NT2/D1 (cell line): ENCODE measurements around the gene INHBB.

Experiments used
- SUZ12 ChIP-seq: IDR thresholded peaks from 2 replicates; pipeline ENCODE4 v1.6.1; 2011; ENCODE audit not compliant: insufficient read length, insufficient read depth; ENCODE audit errors: extremely low read depth
- YY1 ChIP-seq: IDR thresholded peaks from 2 replicates; pipeline ENCODE4 v1.6.1; 2011; ENCODE audit not compliant: insufficient read length, insufficient read depth
- ZNF274 ChIP-seq: IDR thresholded peaks from 2 replicates; pipeline ENCODE4 v1.6.1; 2011; ENCODE audit warnings: mild to moderate bottlenecking, low read depth, low read length

- no peak for TF ChIP-seq ZNF274
- no peak for TF ChIP-seq YY1
- no peak for TF ChIP-seq SUZ12
These were observed 27.3 kb upstream of the INHBB start for GRCh38 chr2:120318626-120319025.
